Measurements from ENCODE around the gene GAPVD1.

DNA sequence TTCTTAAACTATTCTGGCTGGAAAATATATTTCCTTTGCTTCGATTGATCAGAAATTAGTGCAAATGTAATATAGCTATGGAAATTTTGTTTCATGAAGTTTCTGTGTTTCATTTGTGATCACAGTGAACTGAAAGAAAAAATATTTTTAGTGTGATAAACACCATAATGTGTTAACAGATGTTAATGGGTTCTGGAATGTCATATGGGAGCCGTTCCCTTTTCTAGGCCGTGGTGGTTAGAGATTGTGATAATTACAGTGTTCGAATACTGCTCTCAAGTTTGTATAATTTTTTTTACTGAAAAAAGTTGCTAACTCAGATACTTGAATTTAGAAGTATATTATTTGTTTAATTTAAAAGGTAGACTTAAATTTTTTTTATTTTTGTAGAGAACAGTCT lies 19.3 kb downstream of the GAPVD1 start:
- TF ChIP-seq USF2 (IDR thresholded peaks at IDR 0.05; ENCODE audit: low read depth, low read length) (no peak), USF2 (CRISPR knock-in tag; IDR thresholded peaks at IDR 0.05; ENCODE audit: borderline replicate concordance) (no peak), PREB (CRISPR knock-in tag; IDR thresholded peaks at IDR 0.05) (no peak), PHF8 (CRISPR knock-in tag; IDR thresholded peaks at IDR 0.05) (no peak)
